Activated naive CD8-positive, alpha-beta T cell (primary cell): ENCODE results near the gene MTHFD2L.

ENCODE experiments used
- H3K27ac Mint-ChIP-seq: one replicate; pipeline ENCODE4 v1.8.0; 2021; ENCODE audit warnings: mixed read lengths
- H3K27me3 Mint-ChIP-seq: one replicate; pipeline ENCODE4 v1.8.0; 2021; ENCODE audit warnings: mixed read lengths
- H3K36me3 Mint-ChIP-seq: one replicate; pipeline ENCODE4 v1.8.0; 2021; ENCODE audit warnings: mixed read lengths
- H3K4me1 Mint-ChIP-seq: one replicate; pipeline ENCODE4 v1.8.0; 2021; ENCODE audit warnings: low read depth, mixed read lengths
- H3K4me3 Mint-ChIP-seq: one replicate; pipeline ENCODE4 v1.8.0; 2021; ENCODE audit warnings: mild to moderate bottlenecking, mixed read lengths
- H3K9me3 Mint-ChIP-seq: one replicate; pipeline ENCODE4 v1.8.0; 2021; ENCODE audit warnings: low read depth, mixed read lengths

MTHFD2L gene

GRCh38 chr4:74157561-74158465 is at the start of gene MTHFD2L:
MTHFD2L (plus strand) TSS chr4:74158118; CDS start chr4:74158139, 21 bp downstream.
- peaks cover 14% of the 10 kb centered on the region for H3K36me3 Mint-ChIP-seq
- no peaks in the 10 kb centered on the region for H3K27me3 Mint-ChIP-seq
- H3K4me3 Mint-ChIP-seq, result peak within 1 kb of the TSS; percentile 95
- no peaks in the 10 kb centered on the region for H3K9me3 Mint-ChIP-seq
- peak within 1 kb of the TSS; percentile 93 for H3K27ac Mint-ChIP-seq
- H3K4me1 Mint-ChIP-seq, result peaks cover 36% of the 10 kb centered on the region

- Mint-ChIP-seq H3K27ac (no peak overlapping the region), H3K4me1 (no peaks in the 10 kb centered on the region), H3K4me3 (no peak overlapping the region), H3K36me3 (no peaks in the 10 kb centered on the region), H3K9me3 (no peaks in the 10 kb centered on the region), H3K27me3 (peaks cover 8% of the 10 kb centered on the region)
These were observed 49.3 kb upstream of the MTHFD2L start for GRCh38 chr4:74108457-74109115.

GRCh38 chr4:74109116-74109869 is 48.6 kb upstream of the MTHFD2L start:
- H3K27me3 Mint-ChIP-seq, result peaks cover 8% of the 10 kb centered on the region
- no peak overlapping the region for H3K27ac Mint-ChIP-seq
- no peak overlapping the region for H3K4me3 Mint-ChIP-seq
- no peaks in the 10 kb centered on the region for H3K36me3 Mint-ChIP-seq
- no peaks in the 10 kb centered on the region for H3K9me3 Mint-ChIP-seq
- H3K4me1 Mint-ChIP-seq, result no peaks in the 10 kb centered on the region

- Mint-ChIP-seq H3K4me1 (no peaks in the 10 kb centered on the region), H3K9me3 (no peaks in the 10 kb centered on the region), H3K27ac (no peak overlapping the region), H3K27me3 (peaks cover 4% of the 10 kb centered on the region), H3K36me3 (no peaks in the 10 kb centered on the region), H3K4me3 (no peak overlapping the region)
These were observed 47.9 kb upstream of the MTHFD2L start for GRCh38 chr4:74109870-74110605.

GRCh38 chr4:74110670-74111069 is 47.2 kb upstream of the MTHFD2L start:
- H3K4me1 Mint-ChIP-seq, result no peaks in the 10 kb centered on the region
- no peaks in the 10 kb centered on the region for H3K9me3 Mint-ChIP-seq
- no peak overlapping the region for H3K27ac Mint-ChIP-seq
- H3K27me3 Mint-ChIP-seq, result peaks cover 4% of the 10 kb centered on the region
- no peaks in the 10 kb centered on the region for H3K36me3 Mint-ChIP-seq
- no peak overlapping the region for H3K4me3 Mint-ChIP-seq

- Mint-ChIP-seq H3K27ac (no peak overlapping the region), H3K4me3 (no peak overlapping the region), H3K4me1 (no peaks in the 10 kb centered on the region), H3K36me3 (no peaks in the 10 kb centered on the region), H3K27me3 (peaks cover 3% of the 10 kb centered on the region), H3K9me3 (no peaks in the 10 kb centered on the region)
These were observed 46.5 kb upstream of the MTHFD2L start for GRCh38 chr4:74111306-74111975.

- Mint-ChIP-seq H3K9me3 (no peaks in the 10 kb centered on the region), H3K27ac (no peak overlapping the region), H3K4me3 (no peak overlapping the region), H3K4me1 (no peaks in the 10 kb centered on the region), H3K36me3 (no peaks in the 10 kb centered on the region), H3K27me3 (peaks cover 3% of the 10 kb centered on the region)
These were observed 45.9 kb upstream of the MTHFD2L start for GRCh38 chr4:74111990-74112389.

GRCh38 chr4:74112399-74113105 is 45.4 kb upstream of the MTHFD2L start:
- Mint-ChIP-seq H3K36me3 (no peaks in the 10 kb centered on the region), H3K4me1 (no peaks in the 10 kb centered on the region), H3K27me3 (peaks cover 3% of the 10 kb centered on the region), H3K9me3 (no peaks in the 10 kb centered on the region), H3K27ac (no peak overlapping the region), H3K4me3 (no peak overlapping the region)

- Mint-ChIP-seq H3K9me3 (no peaks in the 10 kb centered on the region), H3K27me3 (peaks cover 4% of the 10 kb centered on the region), H3K4me3 (no peak overlapping the region), H3K4me1 (no peaks in the 10 kb centered on the region), H3K36me3 (no peaks in the 10 kb centered on the region), H3K27ac (no peak overlapping the region)
These were observed 43.7 kb upstream of the MTHFD2L start for GRCh38 chr4:74114234-74114633.

GRCh38 chr4:74117024-74117534 is 40.8 kb upstream of the MTHFD2L start:
- H3K9me3 Mint-ChIP-seq, result no peaks in the 10 kb centered on the region

GRCh38 chr4:74118600-74119338 is 39.1 kb upstream of the MTHFD2L start:
- no peaks in the 10 kb centered on the region for H3K4me1 Mint-ChIP-seq
- no peak overlapping the region for H3K4me3 Mint-ChIP-seq
- H3K27ac Mint-ChIP-seq, result no peak overlapping the region
- H3K27me3 Mint-ChIP-seq, result peaks cover 5% of the 10 kb centered on the region
- H3K36me3 Mint-ChIP-seq, result no peaks in the 10 kb centered on the region
- H3K9me3 Mint-ChIP-seq, result no peaks in the 10 kb centered on the region

More at GRCh38 chr4:74117024-74117534, 40.8 kb upstream of the MTHFD2L start:
- no peak overlapping the region for H3K27ac Mint-ChIP-seq
- H3K4me1 Mint-ChIP-seq, result no peaks in the 10 kb centered on the region
- H3K27me3 Mint-ChIP-seq, result peaks cover 5% of the 10 kb centered on the region
- H3K36me3 Mint-ChIP-seq, result no peaks in the 10 kb centered on the region
- H3K4me3 Mint-ChIP-seq, result no peak overlapping the region

- no peak overlapping the region for H3K4me3 Mint-ChIP-seq
- no peaks in the 10 kb centered on the region for H3K36me3 Mint-ChIP-seq
- H3K27me3 Mint-ChIP-seq, result peaks cover 5% of the 10 kb centered on the region
- H3K27ac Mint-ChIP-seq, result no peak overlapping the region
- no peaks in the 10 kb centered on the region for H3K4me1 Mint-ChIP-seq
- H3K9me3 Mint-ChIP-seq, result no peaks in the 10 kb centered on the region
These were observed 37.8 kb upstream of the MTHFD2L start for GRCh38 chr4:74120086-74120485.
